CD4-positive, alpha-beta T cell treated with Interleukin-17A for 1 hour (primary cell): Measurements from ENCODE around the gene STX16.
"Not testable (repeated sequence)": the region's sequence is repeated elsewhere in the genome, so short reads cannot be mapped to it uniquely, and the experiment has no call there.

Experiments used
- DNase-seq: peaks from one replicate; pipeline ENCODE4 v3.0.0-alpha.2; 2020

STX16 gene

DNA sequence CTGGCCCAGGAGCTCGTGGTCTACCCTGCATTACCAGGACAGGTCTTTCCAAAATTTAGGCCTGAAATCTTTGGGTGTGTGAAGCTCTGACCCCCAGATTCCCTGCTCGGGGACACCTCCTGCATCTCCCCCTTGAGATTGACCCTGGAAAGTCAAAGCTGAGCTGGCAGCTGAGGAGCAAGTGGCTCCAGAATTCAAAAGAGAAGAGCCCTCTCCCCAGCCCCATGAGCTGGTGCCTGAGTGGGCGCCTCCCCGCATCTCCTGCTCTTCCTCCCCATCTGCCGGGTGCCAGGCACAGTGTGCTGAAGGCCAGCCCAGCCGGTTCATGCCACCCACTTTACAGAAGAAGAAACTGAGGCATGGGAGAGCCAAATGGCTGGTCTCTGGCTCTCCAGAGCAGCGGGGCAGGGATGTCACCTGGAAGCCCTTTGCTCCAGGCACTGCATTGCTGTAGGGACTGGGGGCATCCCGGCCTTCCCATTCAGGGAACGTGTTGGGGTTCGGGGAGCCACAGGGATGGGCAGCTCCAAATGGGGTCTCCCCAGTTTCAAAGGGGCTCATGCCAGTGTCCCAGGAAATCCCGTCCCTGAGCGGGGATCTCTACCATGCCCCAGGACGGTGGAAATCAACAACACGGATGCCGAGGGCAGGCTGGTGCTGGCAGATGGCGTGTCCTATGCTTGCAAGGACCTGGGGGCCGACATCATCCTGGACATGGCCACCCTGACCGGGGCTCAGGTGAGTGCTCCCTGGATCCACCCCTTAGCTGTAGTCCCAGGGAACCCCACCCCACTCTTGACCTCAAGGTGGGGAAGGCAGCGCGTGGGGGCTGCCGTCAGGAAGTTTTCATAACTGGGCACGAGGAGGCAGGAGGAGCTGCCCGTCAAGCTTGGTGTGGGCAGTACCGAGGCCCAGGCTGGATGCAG is 62.0 kb downstream of the STX16 start:
- DNase-seq: no peak

DNA sequence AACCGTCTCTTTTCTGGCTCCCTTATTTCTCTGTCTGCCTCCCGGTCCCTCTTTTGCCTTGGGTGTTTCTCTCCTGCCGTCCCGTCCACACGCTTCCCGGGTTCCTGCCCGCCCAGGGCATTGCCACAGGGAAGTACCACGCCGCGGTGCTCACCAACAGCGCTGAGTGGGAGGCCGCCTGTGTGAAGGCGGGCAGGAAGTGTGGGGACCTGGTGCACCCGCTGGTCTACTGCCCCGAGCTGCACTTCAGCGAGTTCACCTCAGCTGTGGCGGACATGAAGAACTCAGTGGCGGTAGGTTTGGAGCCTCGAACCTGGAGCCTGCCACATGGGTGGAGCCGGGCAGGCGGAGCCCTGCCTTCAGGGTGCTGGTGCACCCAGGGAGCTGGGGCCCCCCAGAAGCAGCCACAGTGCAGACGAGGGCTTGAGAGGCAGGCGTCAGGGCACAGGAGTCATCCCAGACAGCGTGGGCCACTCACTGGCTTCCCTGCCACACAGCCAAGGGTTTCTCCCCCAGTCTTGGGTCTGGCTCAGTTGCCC is 62.8 kb downstream of the STX16 start:
- no peak for DNase-seq

DNA sequence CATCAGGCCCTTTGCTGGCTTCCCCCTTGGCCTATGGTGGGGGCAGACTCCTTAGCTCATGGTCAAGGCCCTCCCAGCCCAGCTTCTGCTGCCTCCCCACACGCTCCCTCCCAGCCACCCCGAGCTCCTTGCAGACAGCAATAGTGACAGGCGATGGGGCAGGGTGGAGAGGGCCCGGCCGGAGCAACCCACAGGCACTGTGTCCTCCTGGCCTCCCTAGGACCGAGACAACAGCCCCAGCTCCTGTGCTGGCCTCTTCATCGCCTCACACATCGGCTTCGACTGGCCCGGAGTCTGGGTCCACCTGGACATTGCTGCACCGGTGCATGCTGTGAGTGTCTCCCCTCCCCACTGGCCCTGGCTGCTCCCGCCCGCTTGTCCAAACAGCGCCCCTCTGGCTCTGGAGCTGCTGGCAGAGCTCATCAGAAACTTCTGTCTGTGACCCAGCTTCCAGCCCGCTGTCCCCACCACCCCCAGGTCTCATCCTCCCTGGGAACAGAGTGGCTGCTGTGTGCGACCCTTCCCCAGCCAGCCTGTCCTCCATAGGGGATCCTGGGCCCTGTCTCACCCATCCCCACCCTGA is 63.3 kb downstream of the STX16 start:
- DNase-seq: no peak

DNA sequence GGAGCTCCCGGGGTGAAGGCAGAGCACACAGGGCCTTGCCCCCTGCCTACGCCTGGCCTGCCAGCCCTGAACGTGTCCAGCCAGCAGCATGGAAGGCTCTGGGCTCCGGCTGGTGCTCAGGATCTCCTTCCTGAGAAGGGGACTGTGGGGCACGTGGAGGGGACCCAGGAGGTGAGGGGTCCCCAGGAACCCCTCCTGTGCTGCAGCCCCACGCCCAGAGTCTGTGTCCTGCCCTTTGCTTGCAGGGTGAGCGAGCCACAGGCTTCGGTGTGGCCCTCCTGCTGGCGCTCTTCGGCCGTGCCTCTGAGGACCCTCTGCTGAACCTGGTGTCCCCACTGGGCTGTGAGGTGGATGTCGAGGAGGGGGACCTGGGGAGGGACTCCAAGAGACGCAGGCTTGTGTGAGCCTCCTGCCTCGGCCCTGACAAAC is 63.9 kb downstream of the STX16 start:
- DNase-seq: no peak

DNA sequence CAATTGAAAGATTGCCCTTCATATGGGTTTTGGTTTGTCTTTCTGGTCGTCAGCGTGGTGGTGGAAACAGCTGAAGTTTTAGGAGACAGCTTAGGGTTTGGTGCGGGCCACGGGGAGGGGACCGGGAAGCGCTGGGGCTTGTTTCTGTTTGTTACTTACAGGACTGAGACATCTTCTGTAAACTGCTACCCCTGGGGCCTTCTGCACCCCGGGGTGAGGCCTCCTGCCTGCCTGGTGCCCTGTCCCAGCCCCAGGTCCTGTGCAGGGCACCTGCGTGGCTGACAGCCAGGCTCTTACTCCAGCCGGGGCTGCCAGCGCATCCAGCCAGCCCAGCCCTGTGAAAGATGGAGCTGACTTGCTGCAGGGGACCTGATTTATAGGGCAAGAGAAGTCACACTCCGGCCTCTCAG is 64.3 kb downstream of the STX16 start:
- DNase-seq: no peak

DNA sequence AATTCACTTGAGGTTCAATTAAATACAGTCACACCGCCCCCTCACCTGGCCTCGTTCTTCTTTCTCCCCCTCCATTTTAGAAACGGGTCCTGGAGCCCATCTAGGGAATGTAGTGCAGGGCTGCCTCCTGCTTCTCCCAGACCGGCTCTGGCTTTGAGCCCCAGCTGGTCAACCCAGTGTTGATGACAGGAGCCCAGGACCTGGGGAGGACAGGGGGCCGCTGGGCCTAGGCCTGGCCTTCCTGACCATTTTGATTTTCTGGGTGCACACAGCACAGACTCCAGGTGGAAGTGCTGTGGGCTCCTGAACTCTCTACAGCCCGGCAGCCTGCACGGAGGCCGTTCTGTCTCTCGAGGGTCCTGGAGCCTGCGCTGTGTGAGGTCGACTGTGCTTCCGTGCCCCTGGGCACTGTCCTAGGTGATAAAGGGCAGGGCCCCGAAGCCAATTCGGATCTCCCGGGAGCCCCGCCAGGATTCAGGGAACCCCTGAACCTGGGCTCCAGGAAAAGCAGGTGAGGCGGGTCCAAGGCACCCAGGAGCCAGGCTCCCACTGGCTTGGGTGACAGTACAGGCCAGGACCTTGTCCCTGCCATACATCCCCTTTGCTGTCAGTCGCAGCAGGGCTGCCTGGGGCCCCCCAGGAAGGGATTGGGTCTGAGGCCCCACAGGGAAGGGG is 64.9 kb downstream of the STX16 start:
- no peak for DNase-seq

DNA sequence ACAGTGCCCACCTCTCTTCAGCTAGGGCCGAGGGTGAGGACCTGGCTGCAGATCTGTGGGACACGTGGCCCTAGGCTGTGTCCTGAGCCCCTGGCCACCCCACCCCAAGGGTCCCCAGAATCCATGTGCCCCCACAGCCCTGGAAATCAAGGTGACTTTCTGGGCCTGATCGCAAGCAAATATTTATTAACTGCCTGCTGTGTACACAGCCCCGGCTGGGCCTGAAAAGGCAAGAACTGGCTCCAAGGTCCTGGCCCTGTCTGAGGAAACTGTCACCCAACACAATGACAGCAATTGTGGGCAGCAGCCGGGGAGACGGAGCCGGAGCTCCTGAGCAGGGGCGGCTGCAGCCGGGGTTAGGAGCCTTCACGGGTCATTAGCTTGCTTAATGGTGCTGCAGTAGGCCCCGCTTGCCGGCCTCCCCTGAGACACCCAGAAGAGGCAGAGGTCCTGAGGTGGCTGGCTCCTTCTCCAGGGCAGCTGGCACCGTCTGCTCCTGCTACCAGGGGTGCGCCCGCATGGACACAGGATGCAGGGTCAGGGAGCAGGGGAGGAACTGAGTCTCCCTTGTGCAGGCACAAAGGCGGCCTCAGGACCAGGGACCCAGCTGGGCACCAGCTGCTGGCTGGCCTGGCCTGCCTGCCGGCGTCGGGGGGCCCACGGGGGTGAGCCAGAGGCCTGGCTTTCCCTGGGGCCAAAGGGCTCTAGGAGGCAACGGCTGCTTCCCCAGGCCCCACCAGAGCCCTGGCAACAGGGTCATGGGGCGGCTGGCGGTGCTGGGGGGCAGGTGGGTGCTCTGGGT is 65.6 kb downstream of the STX16 start:
- no peak for DNase-seq

DNA sequence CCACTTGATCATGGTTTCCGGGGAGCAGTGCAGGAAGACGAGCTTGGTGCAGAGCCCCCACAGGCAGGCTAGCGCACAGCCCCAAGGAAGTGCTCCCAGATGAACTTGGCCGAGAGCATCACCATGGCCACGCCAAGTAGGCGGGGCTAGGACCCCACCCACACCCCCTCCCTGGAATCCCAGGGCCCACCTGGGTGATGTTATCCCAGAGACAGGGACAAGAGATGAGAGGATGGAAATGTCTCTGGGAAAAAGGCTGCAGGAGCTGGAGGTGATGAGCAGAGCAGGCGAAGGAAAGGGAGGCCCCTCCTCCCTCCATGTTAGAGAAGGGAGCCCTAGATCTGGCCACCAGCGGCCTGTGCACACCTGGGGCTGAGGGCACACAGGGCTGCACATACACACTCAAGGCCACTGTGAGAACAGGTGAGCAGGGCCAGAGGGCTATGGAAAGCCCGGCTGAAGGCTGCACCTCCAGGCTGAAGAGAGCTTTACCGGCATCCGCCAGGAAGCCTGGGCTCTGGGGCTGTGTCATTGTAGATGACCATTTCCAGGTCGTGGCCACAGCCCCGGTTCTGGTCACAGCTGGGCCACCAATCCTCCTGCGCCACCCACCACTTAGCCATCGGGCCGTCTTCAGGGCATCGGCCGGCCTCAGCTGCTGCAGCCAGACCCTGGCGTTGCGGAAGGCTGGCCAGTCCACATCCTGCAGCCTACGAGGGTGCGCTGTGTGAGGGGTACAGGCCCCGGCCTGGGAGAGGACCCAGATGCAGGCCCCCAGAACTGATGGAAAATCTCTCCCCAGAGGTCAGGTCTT is 66.4 kb downstream of the STX16 start:
- no peak for DNase-seq

DNA sequence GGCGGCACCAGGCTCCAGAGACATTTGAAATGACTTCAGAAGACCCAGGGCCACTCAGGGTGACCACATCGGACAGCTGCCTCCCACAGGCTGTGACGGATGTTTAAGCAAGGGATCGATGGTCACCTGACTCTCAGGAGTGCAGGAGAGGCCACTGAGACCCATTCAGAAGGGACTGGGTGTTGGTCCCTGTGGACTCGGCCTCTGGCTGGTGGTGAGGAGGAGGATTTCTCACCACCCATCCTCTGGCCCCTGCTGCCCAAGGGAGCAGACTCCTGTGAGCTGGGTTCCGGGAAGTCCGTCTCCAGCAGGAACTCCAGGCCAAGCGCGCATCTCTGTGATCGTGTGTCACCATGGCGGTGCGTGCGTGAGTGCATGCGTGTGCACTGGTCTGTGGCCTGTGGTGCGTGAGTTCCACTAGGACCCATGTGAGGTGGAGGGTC is 67.1 kb downstream of the STX16 start:
- no peak for DNase-seq

DNA sequence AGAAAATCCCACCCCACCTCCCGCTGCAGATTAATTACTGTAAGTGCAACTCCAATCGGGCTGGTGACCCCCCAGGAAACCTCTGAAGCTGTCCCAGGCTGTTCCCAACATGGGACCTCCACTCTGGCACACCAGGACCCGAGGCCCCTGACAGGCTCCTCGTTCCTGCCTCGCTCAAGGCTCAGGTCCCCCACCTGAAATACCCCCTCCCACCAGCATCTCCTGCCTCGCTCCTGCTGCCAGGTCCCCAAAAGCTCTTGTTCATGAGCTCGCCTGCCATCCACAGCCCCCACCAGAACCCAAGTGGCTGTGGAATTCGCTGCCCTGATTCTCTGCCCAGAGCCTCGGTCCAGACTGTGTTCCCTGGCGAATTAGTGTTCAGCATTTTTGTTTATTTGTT is 67.6 kb downstream of the STX16 start:
- no peak for DNase-seq

DNA sequence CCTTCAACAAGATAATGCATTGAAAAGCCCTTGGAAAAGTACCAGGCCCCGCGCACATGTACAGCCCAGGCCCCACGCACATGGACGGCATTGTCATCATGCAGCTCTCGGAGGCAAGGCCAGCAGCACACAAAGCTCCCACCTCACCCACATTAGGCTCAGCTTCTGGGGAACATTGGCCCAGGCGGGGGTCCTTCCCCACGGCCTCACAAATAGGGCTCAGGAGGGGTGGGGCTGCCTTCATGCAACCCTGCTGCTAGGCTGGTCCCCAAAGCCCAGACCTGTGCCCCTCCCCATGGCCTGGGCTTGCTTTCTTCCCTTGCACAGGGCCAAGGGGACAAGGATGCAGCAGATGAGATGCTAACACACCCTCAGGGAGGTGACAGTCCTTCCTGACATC is 68.2 kb downstream of the STX16 start:
- no peak for DNase-seq

DNA sequence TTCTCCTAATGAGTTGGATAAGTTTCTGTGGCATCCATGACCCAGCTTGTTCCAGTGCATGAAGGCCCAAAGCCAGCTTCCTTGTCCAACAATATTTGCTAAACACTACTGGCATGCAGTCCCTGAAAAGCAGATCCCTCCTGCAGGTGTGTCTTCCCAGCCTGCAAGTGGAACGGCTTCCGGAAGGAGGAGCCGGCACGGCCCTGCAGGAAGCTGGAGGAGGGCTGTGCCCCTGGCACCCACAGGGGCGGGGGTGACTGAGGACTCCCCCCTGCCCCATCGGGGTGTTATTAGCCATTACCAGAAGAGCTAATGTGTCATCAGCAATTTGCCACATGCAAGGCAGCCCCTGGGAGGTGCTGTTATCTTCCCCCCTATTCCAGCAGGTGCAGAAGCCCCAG is 68.9 kb downstream of the STX16 start:
- no peak for DNase-seq

DNA sequence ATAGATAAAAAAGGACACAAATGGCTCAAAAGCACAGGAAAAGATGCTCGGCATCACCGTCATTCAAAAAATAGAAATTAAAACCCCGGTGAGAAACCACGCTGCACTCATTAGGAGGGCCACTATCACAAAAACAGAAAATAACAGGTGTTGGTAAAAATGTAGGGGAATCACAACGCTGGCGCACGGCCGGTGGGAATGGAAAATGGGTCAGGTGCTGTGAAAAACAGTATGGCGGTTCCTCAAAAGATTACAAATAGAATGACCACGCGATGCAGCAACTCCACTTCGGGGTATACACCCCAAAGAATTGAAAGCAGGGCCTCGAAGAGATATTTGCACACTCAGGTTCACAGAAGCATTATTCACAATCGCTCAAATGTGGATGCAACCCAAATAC is 69.8 kb downstream of the STX16 start:
- no peak for DNase-seq

DNA sequence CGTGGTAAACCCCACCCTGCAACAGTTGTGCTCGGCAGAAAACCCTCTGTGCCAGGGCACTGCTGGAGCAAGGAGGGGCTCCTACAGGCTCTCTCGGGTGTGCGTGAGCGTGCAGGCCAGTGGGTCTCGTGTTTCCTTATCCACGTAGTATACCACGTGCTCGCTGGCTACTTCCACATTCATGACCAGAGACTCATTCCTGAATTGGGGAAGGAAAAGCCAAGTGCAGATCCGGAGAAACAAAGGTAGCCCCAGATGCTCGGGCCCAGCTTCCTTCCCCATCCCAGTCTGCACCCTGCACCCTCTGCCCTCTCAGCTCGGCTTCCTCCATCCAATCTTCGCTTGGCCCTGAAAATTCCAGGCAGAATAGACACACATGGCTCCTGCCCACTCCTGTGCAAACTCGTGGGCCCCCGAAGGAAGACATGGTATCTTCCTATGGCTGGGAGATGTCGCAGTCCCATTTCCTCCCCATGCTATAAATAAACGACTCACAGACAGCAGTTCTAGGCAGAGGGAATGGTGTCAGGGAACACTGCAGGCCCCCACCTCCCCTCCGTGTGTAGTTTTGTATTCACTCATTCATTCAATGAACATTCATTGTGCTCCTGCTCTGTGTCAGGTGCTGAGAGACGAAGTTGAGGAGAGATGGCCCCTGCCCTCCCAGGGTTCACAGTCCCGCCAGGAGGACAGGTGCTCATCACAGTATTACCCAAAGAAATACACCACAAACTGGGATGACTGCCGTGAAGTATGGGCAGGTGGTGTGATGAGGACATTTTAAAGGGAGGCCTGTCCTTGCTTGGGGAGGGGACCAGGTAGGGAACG is 71.1 kb downstream of the STX16 start:
- no peak for DNase-seq

DNA sequence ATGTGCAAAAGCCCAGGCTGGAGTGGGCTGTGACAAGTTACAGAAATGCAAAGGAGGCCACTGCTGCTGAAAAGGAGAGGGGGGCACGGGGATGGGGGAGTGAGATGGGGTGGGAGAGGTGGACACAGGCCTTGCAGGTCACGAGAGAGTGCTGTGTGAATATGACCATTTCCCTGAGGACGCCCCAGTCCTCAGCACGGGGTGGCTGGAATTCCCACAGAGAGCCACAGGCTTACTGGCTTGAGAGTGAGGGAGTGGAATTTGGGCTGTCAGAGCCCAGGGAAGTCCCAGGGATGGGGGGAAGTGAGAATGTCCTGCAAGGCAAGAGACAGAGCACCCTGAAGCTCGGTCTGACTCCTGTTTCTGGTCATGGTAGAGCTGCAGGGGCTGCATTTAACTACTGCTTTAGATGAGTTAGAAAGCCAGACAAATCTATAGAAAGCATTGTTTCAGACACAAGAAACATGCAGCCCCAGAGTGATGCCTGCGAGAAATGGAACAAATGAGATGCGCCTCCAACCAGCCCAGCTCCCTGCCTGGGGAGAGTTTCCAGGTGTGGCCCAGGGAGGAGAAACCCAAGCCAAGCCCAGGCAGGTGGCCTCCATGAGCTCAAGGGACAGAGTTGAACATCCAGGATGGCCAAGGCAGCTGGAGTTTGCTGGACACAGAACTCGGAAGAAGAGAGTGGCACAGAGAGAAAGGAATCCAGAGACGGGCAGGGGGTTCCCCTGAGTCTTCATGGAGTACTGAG is 72.0 kb downstream of the STX16 start:
- DNase-seq: no peak

DNA sequence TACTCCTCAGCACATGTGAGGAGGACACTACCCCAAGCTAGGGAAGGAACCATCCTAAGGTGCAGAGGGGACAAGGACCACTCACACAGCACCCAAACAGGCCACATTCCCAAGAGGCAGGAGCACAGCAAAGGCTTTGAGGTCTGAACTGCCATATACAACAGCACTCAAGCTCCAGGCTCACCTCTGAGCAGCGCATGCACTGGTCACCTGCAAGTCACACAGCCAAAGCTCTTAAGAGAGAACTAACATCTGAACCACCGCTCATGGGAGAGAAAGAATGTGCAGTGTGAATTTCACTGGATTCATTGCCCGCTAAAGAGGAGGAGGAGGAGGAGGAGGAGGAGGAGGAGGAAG is 72.5 kb downstream of the STX16 start:
- no peak for DNase-seq

DNA sequence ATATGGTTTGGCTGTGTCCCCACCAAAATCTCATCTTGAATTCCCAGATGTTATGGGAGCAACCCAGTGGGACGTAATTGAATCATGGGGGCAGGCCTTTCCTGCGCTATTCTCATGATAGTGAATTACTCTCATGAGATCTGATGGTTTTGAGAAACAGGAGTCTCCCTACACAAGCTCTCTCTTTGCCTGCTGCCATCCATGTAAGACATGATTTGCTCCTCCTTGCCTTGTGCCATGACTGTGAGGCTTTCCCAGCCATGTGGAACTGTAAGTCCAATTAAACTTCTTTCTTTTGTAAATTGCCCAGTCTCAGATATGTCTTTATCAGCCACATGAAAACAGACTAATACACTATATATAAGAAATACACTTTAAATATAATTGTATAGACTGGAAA is 75.1 kb downstream of the STX16 start:
- DNase-seq: not testable (repeated sequence)
